ENCODE measurements around the gene MAP1LC3A. TPM values are rescaled to one million over a fixed set of nuclear protein-coding genes. Genes with fewer than 3 reads are reported as not detected.

Gene MAP1LC3A
- polyA plus RNA-seq, 1 donor: 14.2 TPM

Other genes starting within 250 kb of the MAP1LC3A start
- 58.8 TPM for gene ITCH, start 195.4 kb upstream of the MAP1LC3A start, polyA plus RNA-seq (ENCODE audit: insufficient read length)
- 191 TPM for gene DYNLRB1, start 42.3 kb upstream of the MAP1LC3A start, polyA plus RNA-seq (ENCODE audit: insufficient read length)
- gene PIGU, start 118.4 kb downstream of the MAP1LC3A start, polyA plus RNA-seq (ENCODE audit: insufficient read length): 42.6 TPM
- 13.9 TPM for gene TP53INP2, start 145.6 kb downstream of the MAP1LC3A start, polyA plus RNA-seq (ENCODE audit: insufficient read length)